HG03064 (cell line): Measurements from ENCODE around the gene DBH.

ENCODE experiments used
- ATAC-seq: cut with Tn5 transposase; IDR thresholded peaks from one replicate; pipeline ENCODE4 v1.9.1; 2021; ENCODE audit warnings: low read depth; ENCODE audit not compliant: unreplicated experiment

DBH gene

GRCh38 chr9:133641396-133641655, 5.2 kb downstream of the DBH start:
- no peak for ATAC-seq

GRCh38 chr9:133641861-133642595, 5.9 kb downstream of the DBH start:
- no peak for ATAC-seq

GRCh38 chr9:133642708-133643361, 6.7 kb downstream of the DBH start:
- no peak for ATAC-seq

GRCh38 chr9:133643362-133643755, 7.2 kb downstream of the DBH start:
- ATAC-seq = no peak

GRCh38 chr9:133643978-133644760, 8.0 kb downstream of the DBH start:
- no peak for ATAC-seq

GRCh38 chr9:133645021-133645765, 9.0 kb downstream of the DBH start:
- ATAC-seq = no peak

- no peak for ATAC-seq
Measured at GRCh38 chr9:133647148-133647547, 11.0 kb downstream of the DBH start.

- ATAC-seq = no peak
Measured at GRCh38 chr9:133647765-133648469, 11.8 kb downstream of the DBH start.

GRCh38 chr9:133649194-133649593, 13.0 kb downstream of the DBH start:
- ATAC-seq = no peak

- ATAC-seq = no peak
Measured at GRCh38 chr9:133650026-133650425, 13.9 kb downstream of the DBH start.

- ATAC-seq = no peak
Measured at GRCh38 chr9:133653638-133654037, 17.5 kb downstream of the DBH start.

GRCh38 chr9:133654736-133655657, 18.8 kb downstream of the DBH start:
- ATAC-seq = no peak

- no peak for ATAC-seq
Measured at GRCh38 chr9:133655701-133656100, 19.5 kb downstream of the DBH start.

GRCh38 chr9:133656211-133657119, 20.3 kb downstream of the DBH start:
- ATAC-seq = no peak

GRCh38 chr9:133657120-133657661, 21.0 kb downstream of the DBH start:
- no peak for ATAC-seq

GRCh38 chr9:133658442-133659431, 22.6 kb downstream of the DBH start:
- ATAC-seq = no peak

GRCh38 chr9:133659516-133659915, 23.4 kb downstream of the DBH start:
- no peak for ATAC-seq
